NCI-H1694 treated with DMSO at 0.1 percent for 48 hours (cell line): Measurements from ENCODE around the gene INSRR.

Source experiments
- DNase-seq: peaks from one replicate; lab custom pipeline; 2025; lab: John Stamatoyannopoulos, UW

The INSRR gene

DNA sequence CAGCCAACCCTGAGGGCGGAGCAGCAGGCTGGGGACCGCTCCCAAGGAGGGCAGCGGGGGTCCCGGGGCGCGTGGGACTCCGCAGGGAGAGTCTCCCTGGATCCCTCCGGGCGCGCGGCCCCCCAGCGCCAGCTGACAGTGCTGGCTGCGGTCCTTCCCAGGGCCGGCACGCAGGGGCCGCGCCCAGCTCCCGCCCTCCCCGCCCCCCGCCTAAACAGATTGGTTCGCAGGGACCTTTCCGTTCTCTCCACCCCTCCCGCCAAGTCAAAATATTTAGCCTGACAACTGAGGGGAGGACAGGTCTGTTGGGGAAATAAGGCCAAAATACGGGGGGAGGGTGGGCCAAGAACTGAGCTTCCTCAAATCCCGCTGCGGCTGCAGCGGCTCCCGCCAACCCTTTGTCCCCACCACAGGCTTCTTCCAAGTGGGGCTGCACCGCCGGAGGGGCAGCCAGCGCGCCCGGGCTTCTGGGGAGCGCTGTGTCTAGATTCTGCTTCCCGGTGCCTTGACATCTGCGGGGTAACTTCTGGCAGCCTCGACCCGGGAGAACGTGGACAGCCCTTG is at the start of gene INSRR:
INSRR (minus strand) TSS at position 159 of the 564 bp plus-strand sequence. CDS start 496 bp downstream, outside the sequence.
- no peak for DNase-seq

DNA sequence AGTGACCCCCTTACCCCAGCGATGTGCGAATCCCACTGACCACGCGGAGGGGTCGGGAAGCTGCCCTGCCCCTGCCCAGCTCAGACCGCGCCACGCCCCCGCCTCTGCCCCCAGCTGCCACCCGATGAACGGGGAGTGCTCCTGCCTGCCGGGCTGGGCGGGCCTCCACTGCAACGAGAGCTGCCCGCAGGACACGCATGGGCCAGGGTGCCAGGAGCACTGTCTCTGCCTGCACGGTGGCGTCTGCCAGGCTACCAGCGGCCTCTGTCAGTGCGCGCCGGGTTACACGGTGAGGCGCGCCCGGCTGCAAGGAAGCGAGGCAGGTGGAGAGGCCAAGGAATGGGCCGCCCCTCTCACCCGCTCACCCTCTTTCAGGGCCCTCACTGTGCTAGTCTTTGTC is 49.6 kb upstream of the INSRR start:
- no peak for DNase-seq

GRCh38 chr1:156906206-156906906 is 47.4 kb upstream of the INSRR start:
- DNase-seq = no peak

- DNase-seq = no peak
These were observed 46.7 kb upstream of the INSRR start for GRCh38 chr1:156905651-156906050.

GRCh38 chr1:156905176-156905575 is 46.3 kb upstream of the INSRR start:
- DNase-seq = no peak

DNA sequence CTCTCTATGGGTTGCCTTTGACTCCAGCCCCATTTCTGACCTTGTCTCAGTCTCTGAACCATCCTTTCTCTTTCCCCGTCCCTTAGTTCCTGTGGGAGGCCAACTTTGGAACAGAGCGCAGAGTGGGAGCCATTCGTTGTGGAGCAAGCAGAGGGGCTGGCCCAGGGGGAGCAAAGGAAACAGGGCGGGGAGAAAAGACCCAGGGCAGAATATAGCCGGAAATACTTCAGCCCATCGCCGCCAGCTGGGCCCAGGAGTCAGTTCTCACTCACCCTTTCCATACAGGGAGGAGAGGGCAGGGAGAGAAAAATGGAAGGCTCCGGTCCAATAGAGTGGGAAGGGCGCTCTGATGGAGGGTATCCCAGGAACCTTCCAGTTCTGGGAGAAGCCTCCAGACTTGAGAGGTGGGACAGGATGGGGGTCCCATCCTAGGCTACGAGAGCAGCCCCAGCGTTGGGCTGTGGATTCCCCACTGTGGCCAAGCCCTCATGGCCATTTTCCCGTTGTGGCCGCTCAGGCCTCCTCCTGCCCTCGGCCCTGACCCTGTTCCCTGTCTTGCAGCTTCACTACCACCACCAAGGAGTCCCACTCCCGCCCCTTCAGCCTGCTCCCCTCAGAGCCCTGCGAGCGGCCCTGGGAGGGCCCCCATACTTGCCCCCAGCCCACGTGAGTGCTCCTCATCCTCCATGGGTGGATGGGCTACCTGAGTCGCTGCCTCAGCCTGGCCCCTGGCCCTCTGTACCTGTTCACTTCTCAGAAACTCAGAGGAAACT is 45.5 kb upstream of the INSRR start:
- DNase-seq = no peak

DNA sequence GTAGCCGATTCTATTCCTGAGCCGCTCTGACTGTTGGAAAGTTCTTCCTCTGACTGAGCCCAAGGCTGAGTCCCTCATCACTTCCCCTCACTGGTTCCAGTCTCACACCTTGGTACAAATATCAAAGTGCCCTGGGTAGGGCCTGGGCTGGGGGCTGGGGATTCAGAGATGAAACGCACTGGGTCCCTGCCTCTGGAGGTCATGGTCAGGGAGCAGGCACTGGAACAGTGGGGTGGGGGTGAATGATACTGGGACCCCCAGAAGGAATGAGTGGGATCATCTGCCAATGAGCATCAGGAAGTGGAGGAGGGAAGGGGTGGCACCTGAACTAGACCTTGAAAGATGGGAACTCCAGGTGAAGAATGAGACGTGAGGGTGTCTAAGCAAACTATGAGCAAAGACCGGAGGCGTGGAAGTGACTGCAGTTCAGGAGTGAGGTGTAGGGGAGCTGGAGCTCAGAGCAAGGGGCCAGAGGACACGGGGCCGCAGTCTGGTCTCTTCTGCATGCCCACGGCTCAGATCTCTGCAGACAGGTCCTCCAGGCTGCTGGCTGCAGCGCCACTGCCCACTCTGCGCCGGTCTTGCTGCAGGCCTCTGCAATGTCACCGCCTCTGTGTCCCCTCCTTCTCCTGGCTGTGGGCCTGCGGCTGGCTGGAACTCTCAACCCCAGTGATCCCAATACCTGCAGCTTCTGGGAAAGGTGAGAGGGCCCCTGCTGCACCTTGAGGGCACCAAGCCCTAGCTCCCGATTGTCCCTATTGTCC is 44.6 kb upstream of the INSRR start:
- DNase-seq = no peak

- DNase-seq = no peak
These were observed 43.3 kb upstream of the INSRR start for GRCh38 chr1:156901966-156902915.

DNA sequence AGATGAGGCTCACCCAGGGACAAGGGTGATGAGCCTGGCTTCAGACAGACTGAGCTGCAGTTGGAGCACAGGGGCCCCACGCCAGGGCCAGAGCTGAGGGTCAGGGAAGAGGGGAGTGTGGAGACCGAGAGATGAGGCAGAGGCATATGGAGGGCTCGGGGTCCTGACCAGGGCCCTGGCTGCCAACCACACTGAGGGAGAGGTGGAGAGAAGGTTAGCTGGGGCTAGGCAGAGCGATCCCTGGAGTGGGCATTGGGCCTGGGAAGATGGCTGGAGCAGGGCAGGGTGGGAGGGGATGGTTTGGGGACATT is 42.6 kb upstream of the INSRR start:
- no peak for DNase-seq

DNA sequence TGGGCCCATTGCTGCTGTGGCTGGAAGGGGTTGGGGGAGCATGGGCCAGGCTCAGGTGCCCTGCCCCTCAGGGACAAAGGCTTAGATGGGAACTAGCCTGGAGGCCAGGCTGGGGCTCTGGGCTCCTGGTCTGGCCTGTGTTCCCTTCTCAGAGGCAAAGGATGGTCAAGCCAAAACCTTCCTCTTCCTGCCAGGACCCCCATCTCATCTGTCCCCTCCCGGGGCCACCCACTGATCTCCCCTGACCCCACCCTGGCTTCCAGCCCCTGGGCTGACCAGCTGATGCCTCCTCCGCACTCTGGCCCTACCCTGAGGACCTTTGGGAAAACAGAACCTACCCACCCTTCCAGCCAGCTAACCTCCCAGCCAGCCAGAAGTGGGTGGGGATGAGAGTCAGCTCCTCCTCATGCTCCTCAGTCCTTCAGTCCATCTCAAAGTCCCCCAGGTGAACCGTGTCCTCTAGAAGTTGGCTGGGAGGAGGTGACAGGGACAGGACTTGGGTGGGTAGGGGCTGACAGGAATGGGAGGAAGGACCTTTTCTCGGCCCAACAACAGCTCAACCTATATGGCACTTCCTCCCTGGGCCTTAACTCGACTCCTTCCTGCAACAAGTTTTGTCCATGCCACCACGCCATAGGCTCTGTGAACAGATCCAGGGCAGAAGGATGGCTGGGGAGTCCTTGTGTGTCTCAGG is 42.1 kb upstream of the INSRR start:
- no peak for DNase-seq

- no peak for DNase-seq
These were observed 41.2 kb upstream of the INSRR start for GRCh38 chr1:156899956-156900718.

DNA sequence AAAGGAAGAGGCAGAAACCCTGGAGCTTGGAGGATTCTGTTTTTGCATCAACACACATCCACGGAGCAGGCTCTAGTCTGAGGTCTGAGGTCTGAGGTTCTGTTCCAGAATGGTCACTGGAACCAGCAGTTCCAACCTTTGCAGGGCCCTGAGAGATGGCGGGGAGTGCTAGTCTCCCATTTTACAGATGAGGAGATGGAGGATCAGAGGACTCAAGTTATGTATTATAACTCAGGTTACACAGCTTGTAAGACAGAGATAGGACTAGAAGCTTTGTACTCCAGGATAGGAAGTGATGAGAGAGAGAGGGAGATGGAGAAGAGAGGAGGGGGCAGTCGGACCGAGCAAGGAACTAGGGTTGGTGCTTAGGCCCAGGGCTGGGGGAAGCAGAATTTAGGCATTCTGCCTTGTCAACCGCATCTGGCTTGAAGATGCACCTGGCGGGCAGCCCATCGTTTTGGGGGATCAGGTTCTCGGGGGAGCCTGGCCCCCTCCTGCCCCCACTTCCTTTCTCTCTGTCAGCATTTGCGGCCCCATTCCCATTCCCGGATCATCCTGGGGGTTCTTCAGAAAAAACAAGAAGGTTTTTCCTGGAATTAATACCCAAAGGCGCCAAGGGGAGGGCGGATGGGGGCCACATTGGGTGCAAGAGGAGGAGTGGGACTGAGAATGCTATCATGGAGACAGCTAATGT is 40.2 kb upstream of the INSRR start:
- no peak for DNase-seq

- DNase-seq = no peak
These were observed 39.2 kb upstream of the INSRR start for GRCh38 chr1:156898161-156898566.

DNA sequence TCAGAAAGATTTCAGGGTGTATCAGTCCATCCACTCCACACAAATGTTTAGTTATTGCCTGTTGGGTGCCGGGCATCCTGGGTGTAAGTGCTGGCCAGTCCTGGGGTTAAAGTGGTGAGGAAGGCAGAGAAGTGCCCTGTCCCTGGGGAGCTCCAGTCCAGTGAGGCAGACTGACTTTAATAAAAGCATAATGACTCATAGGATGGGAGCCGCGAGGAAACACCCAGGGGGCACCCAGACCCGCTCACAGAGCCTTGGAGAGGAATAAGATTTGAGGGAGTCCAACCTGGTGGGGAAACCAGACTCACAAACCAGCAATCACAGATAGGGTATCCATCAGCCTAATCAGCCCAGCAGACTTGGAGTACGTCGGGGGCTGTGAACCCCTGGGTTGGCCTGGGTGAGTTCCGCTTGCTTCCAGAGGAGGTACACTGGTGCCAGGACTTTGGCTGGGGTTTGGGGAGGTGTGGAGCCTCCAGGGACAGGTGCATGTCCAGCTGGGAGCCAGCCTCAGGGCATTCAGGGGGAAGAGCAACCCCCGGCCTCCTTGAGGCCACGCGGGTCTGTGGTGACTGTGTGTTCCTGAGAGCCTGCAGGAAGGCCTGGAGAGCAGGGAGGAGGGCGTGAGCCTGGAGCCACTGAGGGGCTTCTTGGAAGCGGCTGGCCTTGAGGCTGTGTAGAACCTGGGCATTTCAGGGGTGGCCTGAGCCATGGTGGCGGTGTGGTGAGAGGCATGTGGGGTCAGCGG is 38.3 kb upstream of the INSRR start:
- no peak for DNase-seq

DNA sequence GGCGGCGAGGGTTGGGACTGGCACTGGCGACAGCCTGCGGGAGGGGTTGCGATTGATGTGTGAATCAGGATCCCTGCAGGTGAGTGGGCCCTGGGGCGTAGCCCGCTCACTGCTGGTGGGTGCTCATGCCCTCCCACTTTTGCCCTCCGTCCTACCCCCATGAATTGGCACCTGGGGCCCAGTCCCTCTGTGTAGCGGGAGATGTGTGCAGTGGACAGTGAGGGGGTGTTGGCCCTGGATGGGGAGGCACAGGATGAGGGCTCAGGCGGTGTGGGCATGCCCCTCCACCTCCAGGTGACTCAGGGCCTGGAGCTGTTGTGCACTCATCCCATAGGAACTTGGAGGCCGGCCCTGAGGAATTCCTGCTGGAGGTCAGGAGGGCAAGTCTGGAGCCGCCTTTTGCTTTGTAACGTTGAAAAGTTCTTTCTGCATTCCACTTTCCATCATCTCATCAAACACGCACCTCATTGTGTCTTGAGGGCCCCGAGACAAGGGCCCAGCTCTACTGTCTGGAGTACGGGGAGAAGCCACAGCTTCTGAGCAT is 37.6 kb upstream of the INSRR start:
- no peak for DNase-seq

DNA sequence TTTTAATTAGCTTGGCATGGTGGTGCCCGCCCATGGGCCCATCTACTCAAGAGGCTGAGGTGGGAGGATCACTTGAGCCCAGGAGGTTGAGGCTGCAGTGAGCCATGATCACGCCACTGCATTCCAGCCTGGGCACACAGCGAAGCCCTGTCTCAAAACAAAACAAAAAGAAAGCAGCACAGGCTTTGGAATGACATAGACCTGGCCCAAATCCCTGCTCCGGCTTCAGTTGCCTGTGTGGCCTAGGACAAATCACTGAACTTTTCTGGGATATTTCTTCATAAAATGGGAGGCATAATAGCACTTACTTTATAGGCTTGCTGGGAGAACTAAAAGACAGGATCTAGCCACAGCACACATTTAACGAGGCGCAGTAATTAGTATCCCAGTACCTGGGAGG is 37.0 kb upstream of the INSRR start:
- DNase-seq = no peak

- DNase-seq = no peak
These were observed 36.5 kb upstream of the INSRR start for GRCh38 chr1:156895455-156895812.

DNA sequence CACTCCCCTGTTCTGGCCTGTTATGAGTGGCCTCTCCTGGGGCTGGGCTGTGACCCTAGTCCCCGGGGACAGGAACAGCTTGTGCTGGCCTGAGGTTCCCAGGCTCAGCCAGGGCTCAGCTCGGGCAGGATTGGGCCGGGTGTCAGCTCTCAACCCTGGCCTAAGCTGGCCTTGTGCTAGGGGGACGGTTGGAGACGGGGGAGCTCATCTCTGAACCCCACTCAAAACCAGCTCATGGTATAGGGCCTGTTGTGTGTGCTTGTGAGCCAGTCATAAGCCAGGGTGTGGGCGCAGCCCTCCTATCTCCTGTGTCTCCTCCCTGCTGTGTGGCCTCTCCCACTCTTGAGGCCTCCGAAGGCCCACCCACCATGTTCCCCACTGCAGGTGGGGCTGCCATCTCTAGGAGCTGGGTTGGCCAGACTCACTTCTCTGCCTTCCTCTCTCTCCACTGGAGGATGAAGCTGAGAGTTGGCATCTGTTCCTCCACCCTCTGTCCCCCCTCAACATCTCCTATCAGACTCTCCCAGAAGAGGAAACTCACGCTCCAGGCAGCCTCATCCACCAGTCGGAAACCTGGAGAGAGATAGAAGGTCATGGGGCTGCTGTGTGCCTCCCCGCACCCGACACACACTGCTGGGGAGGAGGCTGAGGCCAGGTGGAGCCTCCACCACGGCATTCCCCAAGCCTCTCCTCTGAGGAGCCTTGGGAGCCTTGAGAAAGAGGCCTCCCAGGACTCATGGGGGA is 36.0 kb upstream of the INSRR start:
- DNase-seq = no peak
